COLO829 (cell line): Measurements from ENCODE around the gene WDFY4.

Experiments used
- DNase-seq: peaks from one replicate; pipeline ENCODE4 v3.0.0; 2012; ENCODE audit warnings: low spot score

WDFY4 gene

GRCh38 chr10:48792687-48793096 lies 108.0 kb downstream of the WDFY4 start:
- DNase-seq = no peak

- DNase-seq = no peak
Observed at GRCh38 chr10:48794074-48794473, 109.4 kb downstream of the WDFY4 start.

- no peak for DNase-seq
Observed at GRCh38 chr10:48796713-48797245, 112.1 kb downstream of the WDFY4 start.

- DNase-seq = no peak
Observed at GRCh38 chr10:48797830-48798229, 113.2 kb downstream of the WDFY4 start.

GRCh38 chr10:48798481-48799254 lies 114.0 kb downstream of the WDFY4 start:
- DNase-seq = no peak

GRCh38 chr10:48799341-48800006 lies 114.8 kb downstream of the WDFY4 start:
- DNase-seq = no peak

- DNase-seq = no peak
Observed at GRCh38 chr10:48800007-48800675, 115.5 kb downstream of the WDFY4 start.

GRCh38 chr10:48801001-48801421 lies 116.3 kb downstream of the WDFY4 start:
- no peak for DNase-seq

GRCh38 chr10:48802611-48803071 lies 118.0 kb downstream of the WDFY4 start:
- DNase-seq = no peak

- DNase-seq = no peak
Observed at GRCh38 chr10:48803801-48804584, 119.3 kb downstream of the WDFY4 start.

- DNase-seq = no peak
Observed at GRCh38 chr10:48804740-48805182, 120.1 kb downstream of the WDFY4 start.

- no peak for DNase-seq
Observed at GRCh38 chr10:48805411-48805810, 120.7 kb downstream of the WDFY4 start.

- DNase-seq = no peak
Observed at GRCh38 chr10:48805848-48806247, 121.2 kb downstream of the WDFY4 start.

GRCh38 chr10:48806342-48806741 lies 121.7 kb downstream of the WDFY4 start:
- DNase-seq = no peak

- no peak for DNase-seq
Observed at GRCh38 chr10:48807791-48808470, 123.3 kb downstream of the WDFY4 start.

GRCh38 chr10:48809261-48809660 lies 124.6 kb downstream of the WDFY4 start:
- no peak for DNase-seq

- no peak for DNase-seq
Observed at GRCh38 chr10:48811461-48811860, 126.8 kb downstream of the WDFY4 start.

- no peak for DNase-seq
Observed at GRCh38 chr10:48811917-48812316, 127.2 kb downstream of the WDFY4 start.

- no peak for DNase-seq
Observed at GRCh38 chr10:48813291-48813690, 128.6 kb downstream of the WDFY4 start.

GRCh38 chr10:48813825-48814224 lies 129.2 kb downstream of the WDFY4 start:
- DNase-seq = no peak

- DNase-seq = no peak
Observed at GRCh38 chr10:48814933-48815332, 130.3 kb downstream of the WDFY4 start.
